Memory B cell (primary cell): ENCODE data around the gene SSC5D.
A peak's percentile ranks its signal among the peaks of the same experiment; 100 is the strongest.
"Not testable (repeated sequence)": the region's sequence is repeated elsewhere in the genome, so short reads cannot be mapped to it uniquely, and the experiment has no call there.

ENCODE experiments used
- ATAC-seq: fragments of 150-1000 bp; cut with Tn5 transposase; 2 replicates; pipeline ENCODE4 v1.10.0; 2021; ENCODE audit warnings: low read depth, mild to moderate bottlenecking, moderate library complexity
- DNase-seq, 2 donors: peaks; one replicate each; pipeline ENCODE4 v3.0.0; 2022; ENCODE audit warnings: low spot score in 2 of 2
- H3K27ac Mint-ChIP-seq: one replicate; pipeline ENCODE4 v1.8.0; 2022; ENCODE audit warnings: mild to moderate bottlenecking, moderate library complexity, mixed read lengths
- H3K27me3 Mint-ChIP-seq: one replicate; pipeline ENCODE4 v1.8.0; 2022; ENCODE audit warnings: mixed read lengths
- H3K36me3 Mint-ChIP-seq: one replicate; pipeline ENCODE4 v1.8.0; 2022; ENCODE audit warnings: mild to moderate bottlenecking, mixed read lengths
- H3K4me1 Mint-ChIP-seq: one replicate; pipeline ENCODE4 v1.8.0; 2022; ENCODE audit warnings: mixed read lengths
- H3K4me3 Mint-ChIP-seq: one replicate; pipeline ENCODE4 v1.8.0; 2022; ENCODE audit warnings: mild to moderate bottlenecking, moderate library complexity, mixed read lengths
- H3K9me3 Mint-ChIP-seq: one replicate; pipeline ENCODE4 v1.8.0; 2022; ENCODE audit warnings: mixed read lengths

Gene SSC5D

GRCh38 chr19:55516878-55517620 is 28.8 kb downstream of the SSC5D start:
- DNase-seq = peak; percentile 91 to 97
- peak; percentile 99 for ATAC-seq
- Mint-ChIP-seq H3K9me3 (no peaks in the 10 kb centered on the region), H3K36me3 (no peaks in the 10 kb centered on the region), H3K4me3 (peak overlapping the region; percentile 90), H3K27ac (peak overlapping the region; percentile 93), H3K4me1 (peaks cover 6% of the 10 kb centered on the region), H3K27me3 (peaks cover 7% of the 10 kb centered on the region)

GRCh38 chr19:55519451-55520311 is 31.4 kb downstream of the SSC5D start:
- Mint-ChIP-seq H3K27ac (no peak overlapping the region), H3K27me3 (peaks cover 3% of the 10 kb centered on the region), H3K36me3 (no peaks in the 10 kb centered on the region), H3K4me3 (no peak overlapping the region), H3K4me1 (peaks cover 6% of the 10 kb centered on the region), H3K9me3 (no peaks in the 10 kb centered on the region)
- no peak for DNase-seq
- no peak for ATAC-seq

- no peak overlapping the region for H3K4me3 Mint-ChIP-seq
These were observed 32.6 kb downstream of the SSC5D start for GRCh38 chr19:55520691-55521292.

GRCh38 chr19:55525289-55526101 is 37.3 kb downstream of the SSC5D start:
- Mint-ChIP-seq H3K36me3 (no peaks in the 10 kb centered on the region), H3K4me3 (no peak overlapping the region), H3K27me3 (peaks cover 2% of the 10 kb centered on the region), H3K9me3 (no peaks in the 10 kb centered on the region), H3K27ac (no peak overlapping the region), H3K4me1 (no peaks in the 10 kb centered on the region)
- DNase-seq (no peak), ATAC-seq (no peak)

More at GRCh38 chr19:55520691-55521292, 32.6 kb downstream of the SSC5D start:
- H3K9me3 Mint-ChIP-seq = no peaks in the 10 kb centered on the region
- DNase-seq (no peak), ATAC-seq (no peak)
- H3K27ac Mint-ChIP-seq = no peak overlapping the region
- peaks cover 5% of the 10 kb centered on the region for H3K27me3 Mint-ChIP-seq
- no peaks in the 10 kb centered on the region for H3K36me3 Mint-ChIP-seq
- peaks cover 6% of the 10 kb centered on the region for H3K4me1 Mint-ChIP-seq

- DNase-seq (no peak), ATAC-seq (no peak)
- H3K36me3 Mint-ChIP-seq = no peaks in the 10 kb centered on the region
- no peak overlapping the region for H3K27ac Mint-ChIP-seq
- no peak overlapping the region for H3K4me3 Mint-ChIP-seq
- H3K9me3 Mint-ChIP-seq = no peaks in the 10 kb centered on the region
- peaks cover 2% of the 10 kb centered on the region for H3K27me3 Mint-ChIP-seq
- no peaks in the 10 kb centered on the region for H3K4me1 Mint-ChIP-seq
These were observed 38.3 kb downstream of the SSC5D start for GRCh38 chr19:55526216-55527196.

GRCh38 chr19:55527197-55528029 is 39.2 kb downstream of the SSC5D start:
- peaks cover 2% of the 10 kb centered on the region for H3K27me3 Mint-ChIP-seq
- no peak overlapping the region for H3K27ac Mint-ChIP-seq
- no peak for DNase-seq
- no peaks in the 10 kb centered on the region for H3K4me1 Mint-ChIP-seq
- ATAC-seq = no peak
- H3K36me3 Mint-ChIP-seq = no peaks in the 10 kb centered on the region
- H3K9me3 Mint-ChIP-seq = no peaks in the 10 kb centered on the region
- H3K4me3 Mint-ChIP-seq = no peak overlapping the region

GRCh38 chr19:55528030-55528803 is 40.0 kb downstream of the SSC5D start:
- ATAC-seq (no peak), DNase-seq (no peak)
- H3K36me3 Mint-ChIP-seq = no peaks in the 10 kb centered on the region
- H3K27ac Mint-ChIP-seq = no peak overlapping the region
- peaks cover 2% of the 10 kb centered on the region for H3K27me3 Mint-ChIP-seq
- H3K4me1 Mint-ChIP-seq = no peaks in the 10 kb centered on the region
- no peaks in the 10 kb centered on the region for H3K9me3 Mint-ChIP-seq
- H3K4me3 Mint-ChIP-seq = no peak overlapping the region

GRCh38 chr19:55529636-55530234 is 41.5 kb downstream of the SSC5D start:
- ATAC-seq (no peak), DNase-seq (no peak)
- H3K4me1 Mint-ChIP-seq = no peaks in the 10 kb centered on the region
- peaks cover 2% of the 10 kb centered on the region for H3K27me3 Mint-ChIP-seq
- H3K4me3 Mint-ChIP-seq = no peak overlapping the region
- H3K36me3 Mint-ChIP-seq = no peaks in the 10 kb centered on the region
- no peaks in the 10 kb centered on the region for H3K9me3 Mint-ChIP-seq
- H3K27ac Mint-ChIP-seq = no peak overlapping the region

GRCh38 chr19:55530996-55531395 is 42.8 kb downstream of the SSC5D start:
- Mint-ChIP-seq H3K4me1 (no peaks in the 10 kb centered on the region), H3K27me3 (no peaks in the 10 kb centered on the region), H3K9me3 (no peaks in the 10 kb centered on the region), H3K4me3 (no peak overlapping the region), H3K27ac (no peak overlapping the region), H3K36me3 (no peaks in the 10 kb centered on the region)
- DNase-seq = no peak
- no peak for ATAC-seq

- not testable (repeated sequence) for H3K9me3 Mint-ChIP-seq, H3K4me3 Mint-ChIP-seq, DNase-seq, H3K36me3 Mint-ChIP-seq, H3K27me3 Mint-ChIP-seq, H3K27ac Mint-ChIP-seq, ATAC-seq, H3K4me1 Mint-ChIP-seq
These were observed 46.0 kb downstream of the SSC5D start for GRCh38 chr19:55534280-55534679.

- no peak overlapping the region for H3K4me3 Mint-ChIP-seq
- H3K9me3 Mint-ChIP-seq = no peaks in the 10 kb centered on the region
- H3K27ac Mint-ChIP-seq = no peak overlapping the region
- peaks cover 2% of the 10 kb centered on the region for H3K27me3 Mint-ChIP-seq
- H3K36me3 Mint-ChIP-seq = no peaks in the 10 kb centered on the region
- DNase-seq = no peak
- H3K4me1 Mint-ChIP-seq = no peaks in the 10 kb centered on the region
- no peak for ATAC-seq
These were observed 47.1 kb downstream of the SSC5D start for GRCh38 chr19:55535173-55535964.
